ENCODE results near the gene C1orf53. TPM values are rescaled to one million over a fixed set of nuclear protein-coding genes. Genes with fewer than 3 reads are reported as not detected.

The C1orf53 gene
- total and polyA plus RNA-seq, 2 of the 13 experiments (the other 11 are each of a cell fraction or from before 2014, with no cell fraction given): 5.8 to 10.1 TPM

GRCh38 chr1:197933016-197933415, 30.6 kb downstream of the C1orf53 start:
- Histone ChIP-seq H3K79me2 (ENCODE audit: insufficient read depth, low read length) (no peaks in the 10 kb centered on the region), H3K36me3 (replicated peaks in 1 of 2; ENCODE audit: control insufficient read depth in 1 of 2, insufficient read depth in 2 of 2, low read length in 2 of 2) (no peaks in the 10 kb centered on the region), H3K4me2 (ENCODE audit: low read depth, low read length) (no peak overlapping the region), H3K27ac (ENCODE audit: extremely low read length, insufficient read depth, low read length) (no peak overlapping the region), H3K9me3 (ENCODE audit: low read length) (no peaks in the 10 kb centered on the region), H2AFZ (ENCODE audit: low read length) (no peak overlapping the region), H3K4me3 (replicated peaks in 1 of 3; ENCODE audit: insufficient read depth in 1 of 3, low read depth in 2 of 3, low read length in 3 of 3) (no peak overlapping the region), H3K4me1 (ENCODE audit: insufficient read depth, low read length) (no peaks in the 10 kb centered on the region), H4K20me1 (ENCODE audit: insufficient read depth, low read length) (no peaks in the 10 kb centered on the region), H3K9ac (ENCODE audit: insufficient read depth, low read depth, low read length) (no peak overlapping the region), H3K27me3 (ENCODE audit: control insufficient read depth in 1 of 2, insufficient read depth in 2 of 2, low read length in 2 of 2) (no peaks in the 10 kb centered on the region; a peak in 1 of 5 replicates)
- DNase-seq (ENCODE audit: low spot score): no peak
- CTCF ChIA-PET (ENCODE audit: low intra/inter-chr PET ratio, low total read pairs): no interaction called here
- no peak for ATAC-seq
- POLR2A ChIA-PET: no interaction called here
- intact Hi-C loops (cut with micrococcal nuclease; ENCODE audit: unreplicated experiment): no loop called here
- in situ Hi-C loops (cut with HindIII; ENCODE audit: extremely low pct_ligation_motif_present, low pct_unique_long_range_greater_than_20kb): no loop called here
- no peak for FAIRE-seq
- 35% methylated on average over 1 of the region's 1 CpG for WGBS (ENCODE audit: low lambda C conversion rate)
- TF ChIP-seq CCDC6 (CRISPR knock-in tag; IDR thresholded peaks at IDR 0.05) (no peak), SNAPC5 (CRISPR knock-in tag; IDR thresholded peaks at IDR 0.05; ENCODE audit: borderline replicate concordance) (no peak), ZNF598 (CRISPR knock-in tag; IDR thresholded peaks at IDR 0.05; ENCODE audit: borderline replicate concordance) (no peak), ZGPAT (CRISPR knock-in tag; IDR thresholded peaks at IDR 0.05) (no peak), ZNF264 (CRISPR knock-in tag; IDR thresholded peaks at IDR 0.05) (no peak), HNRNPLL (IDR thresholded peaks at IDR 0.05; ENCODE audit: low read depth, low read length, poor library complexity, severe bottlenecking) (no peak)
- no TSS peak for BruUV-seq (replicated peaks)

GRCh38 chr1:197933647-197934046, 31.2 kb downstream of the C1orf53 start:
- H3K27me3 ChIP-seq (ENCODE audit: control insufficient read depth in 1 of 2, insufficient read depth in 2 of 2, low read length in 2 of 2): no peaks in the 10 kb centered on the region; a peak in 1 of 5 replicates
- 69% methylated on average over 1 of the region's 1 CpG for WGBS (ENCODE audit: low lambda C conversion rate)
- H3K79me2 ChIP-seq (ENCODE audit: insufficient read depth, low read length): no peaks in the 10 kb centered on the region
- in situ Hi-C loops (cut with HindIII; ENCODE audit: extremely low pct_ligation_motif_present, low pct_unique_long_range_greater_than_20kb): no loop called here
- no peak for DNase-seq (ENCODE audit: low spot score)
- TF ChIP-seq DRAP1 (CRISPR knock-in tag; IDR thresholded peaks at IDR 0.05) (no peak), ZNF598 (CRISPR knock-in tag; IDR thresholded peaks at IDR 0.05; ENCODE audit: borderline replicate concordance) (no peak), SNAPC2 (CRISPR knock-in tag; IDR thresholded peaks at IDR 0.05) (no peak), ISL2 (CRISPR knock-in tag; IDR thresholded peaks at IDR 0.05) (no peak), FOXK1 (CRISPR knock-in tag; IDR thresholded peaks at IDR 0.05; ENCODE audit: borderline replicate concordance, low read depth) (no peak), JUNB (CRISPR knock-in tag; IDR thresholded peaks at IDR 0.05; ENCODE audit: borderline replicate concordance) (no peak), ZFP82 (CRISPR knock-in tag; IDR thresholded peaks at IDR 0.05; ENCODE audit: borderline replicate concordance) (no peak), ZNF746 (CRISPR knock-in tag; IDR thresholded peaks at IDR 0.05) (no peak), RFX5 (IDR thresholded peaks at IDR 0.05; ENCODE audit: low read depth, low read length) (no peak), RFX3 (CRISPR knock-in tag; IDR thresholded peaks at IDR 0.05) (no peak)
- H3K4me3 ChIP-seq (replicated peaks in 1 of 3; ENCODE audit: insufficient read depth in 1 of 3, low read depth in 2 of 3, low read length in 3 of 3): no peak overlapping the region
- intact Hi-C loops (cut with micrococcal nuclease; ENCODE audit: unreplicated experiment): no loop called here
- no peak overlapping the region for H2AFZ ChIP-seq (ENCODE audit: low read length)
- no peak overlapping the region for H3K27ac ChIP-seq (ENCODE audit: extremely low read length, insufficient read depth, low read length)
- FAIRE-seq: no peak
- BruUV-seq (replicated peaks): no TSS peak
- no peak overlapping the region for H3K9ac ChIP-seq (ENCODE audit: insufficient read depth, low read depth, low read length)
- no peaks in the 10 kb centered on the region for H3K4me1 ChIP-seq (ENCODE audit: insufficient read depth, low read length)
- H4K20me1 ChIP-seq (ENCODE audit: insufficient read depth, low read length): no peaks in the 10 kb centered on the region
- H3K4me2 ChIP-seq (ENCODE audit: low read depth, low read length): no peak overlapping the region
- H3K36me3 ChIP-seq (replicated peaks in 1 of 2; ENCODE audit: control insufficient read depth in 1 of 2, insufficient read depth in 2 of 2, low read length in 2 of 2): no peaks in the 10 kb centered on the region
- no peak for ATAC-seq
- no peaks in the 10 kb centered on the region for H3K9me3 ChIP-seq (ENCODE audit: low read length)
- CTCF ChIA-PET (ENCODE audit: low intra/inter-chr PET ratio, low total read pairs): no interaction called here
- POLR2A ChIA-PET: no interaction called here

All from HepG2 (cell line).